DND-41 (cell line): Measurements from ENCODE around the gene POLRMT.

ENCODE experiments used
- ATAC-seq: fragments of 200-7000 bp; cut with Tn5 transposase; 3 replicates; pipeline ENCODE4 v1.9.1; 2021; ENCODE audit warnings: low read depth; ENCODE audit not compliant: insufficient read depth
- DNase-seq: peaks from one replicate; pipeline ENCODE4 v3.0.0-alpha.2; 2020
- H2AFZ ChIP-seq: 2 replicates; pipeline ENCODE4 v1.6.0; 2012; ENCODE audit warnings: low read depth, low read length
- H3K27ac ChIP-seq: 2 replicates; pipeline ENCODE4 v1.5.1; 2012; ENCODE audit warnings: low read length, inconsistent platforms
- H3K27me3 ChIP-seq: fragments of 200-600 bp; sonication (generic); 2 replicates; pipeline ENCODE4 v1.6.0; 2012; ENCODE audit warnings: low read length, mild to moderate bottlenecking, inconsistent platforms; ENCODE audit not compliant: insufficient read depth, poor library complexity
- H3K36me3 ChIP-seq: 2 replicates; pipeline ENCODE4 v1.5.1; 2012; ENCODE audit warnings: low read length, inconsistent platforms; ENCODE audit not compliant: insufficient read depth
- H3K4me1 ChIP-seq: 2 replicates; pipeline ENCODE4 v1.5.1; 2012; ENCODE audit warnings: mild to moderate bottlenecking, low read length; ENCODE audit not compliant: insufficient read depth
- H3K4me2 ChIP-seq: 2 replicates; pipeline ENCODE4 v1.6.0; 2012; ENCODE audit warnings: mild to moderate bottlenecking, moderate library complexity, low read length, inconsistent platforms; ENCODE audit not compliant: insufficient read depth
- H3K4me3 ChIP-seq, 2 experiments: fragments of 200-600 bp in 1 of 2; shearing (Covaris generic) in 1 of 2; 2 replicates each; pipeline ENCODE4 v1.5.1; 2012 to 2016; ENCODE audit warnings: inconsistent platforms in 2 of 2, low read length in 2 of 2, mild to moderate bottlenecking in 2 of 2, low read depth in 1 of 2, moderate library complexity in 1 of 2
- H3K79me2 ChIP-seq: 2 replicates; pipeline ENCODE4 v1.6.0; 2012; ENCODE audit warnings: low read length, inconsistent platforms; ENCODE audit not compliant: insufficient read depth
- H3K9ac ChIP-seq: 2 replicates; pipeline ENCODE4 v1.6.0; 2012; ENCODE audit warnings: low read depth, mild to moderate bottlenecking, inconsistent platforms, low read length, moderate library complexity
- H3K9me3 ChIP-seq: 2 replicates; pipeline ENCODE4 v1.5.1; 2012; ENCODE audit warnings: low read length, moderate library complexity, mild to moderate bottlenecking, inconsistent platforms; ENCODE audit not compliant: insufficient read depth, severe bottlenecking
- H4K20me1 ChIP-seq: 2 replicates; pipeline ENCODE4 v1.6.0; 2012; ENCODE audit warnings: low read length; ENCODE audit not compliant: insufficient read depth
- CTCF ChIP-seq: IDR thresholded peaks from 2 replicates; pipeline ENCODE4 v1.5.1; 2012; ENCODE audit warnings: borderline replicate concordance, low read length, moderate library complexity, mild to moderate bottlenecking; ENCODE audit not compliant: poor library complexity, severe bottlenecking; ENCODE audit errors: extremely low read depth
- EZH2 ChIP-seq: IDR thresholded peaks from 3 replicates; pipeline ENCODE4 v1.6.1; 2012; ENCODE audit warnings: borderline replicate concordance, low read depth, mild to moderate bottlenecking, moderate library complexity, low read length, inconsistent platforms; ENCODE audit not compliant: severe bottlenecking

Gene POLRMT

GRCh38 chr19:618247-618619 lies 15.1 kb downstream of the POLRMT start:
- H3K4me1 ChIP-seq = no peaks in the 10 kb centered on the region
- H3K9me3 ChIP-seq = no peaks in the 10 kb centered on the region
- H3K27me3 ChIP-seq = no peaks in the 10 kb centered on the region
- no peak overlapping the region for H3K4me2 ChIP-seq
- TF ChIP-seq EZH2 (no peak), CTCF (no peak)
- no peaks in the 10 kb centered on the region for H3K79me2 ChIP-seq
- no peak overlapping the region for H2AFZ ChIP-seq
- H3K36me3 ChIP-seq = peaks cover 71% of the 10 kb centered on the region
- no peak overlapping the region for H3K27ac ChIP-seq
- H4K20me1 ChIP-seq = peaks cover 3% of the 10 kb centered on the region; the same call in 1 of the 2 replicates
- DNase-seq (no peak), ATAC-seq (no peak)
- H3K9ac ChIP-seq = no peak overlapping the region
- H3K4me3 ChIP-seq = no peak overlapping the region

- Histone ChIP-seq H3K4me1 (no peaks in the 10 kb centered on the region), H3K9ac (no peak overlapping the region), H2AFZ (no peak overlapping the region), H4K20me1 (peaks cover 3% of the 10 kb centered on the region; the same call in 1 of the 2 replicates), H3K27me3 (no peaks in the 10 kb centered on the region), H3K79me2 (no peaks in the 10 kb centered on the region), H3K4me3 (no peak overlapping the region), H3K4me2 (no peak overlapping the region), H3K9me3 (no peaks in the 10 kb centered on the region), H3K36me3 (peaks cover 69% of the 10 kb centered on the region), H3K27ac (no peak overlapping the region)
- DNase-seq = no peak
- TF ChIP-seq CTCF = no peak
- no peak for ATAC-seq
Measured at GRCh38 chr19:617551-618246, 15.6 kb downstream of the POLRMT start.

GRCh38 chr19:616747-617526 lies 16.4 kb downstream of the POLRMT start:
- ATAC-seq (no peak), DNase-seq (no peak)
- Histone ChIP-seq H3K4me2 (no peak overlapping the region), H2AFZ (no peak overlapping the region), H3K4me1 (peaks cover 4% of the 10 kb centered on the region), H3K9ac (no peak overlapping the region), H3K27me3 (no peaks in the 10 kb centered on the region), H3K9me3 (no peaks in the 10 kb centered on the region), H3K79me2 (no peaks in the 10 kb centered on the region), H3K27ac (no peak overlapping the region), H3K4me3 (no peak overlapping the region), H3K36me3 (peaks cover 62% of the 10 kb centered on the region), H4K20me1 (peaks cover 3% of the 10 kb centered on the region; the same call in 1 of the 2 replicates)
- no peak for TF ChIP-seq EZH2
- TF ChIP-seq CTCF = no peak
